Gastroesophageal sphincter (tissue), 3 donors: ENCODE results near the gene POTEJ.
"Not testable (repeated sequence)": the region's sequence is repeated elsewhere in the genome, so short reads cannot be mapped to it uniquely, and the experiment has no call there.

Source experiments
- CTCF ChIP-seq, 4 experiments: fragments of 200-600 bp in 2 of 4; fragments of 450-650 bp in 2 of 4; sonication (generic) in 1 of 4; IDR thresholded peaks; one replicate each; pipeline ENCODE4 v1.5.1; 2017 to 2019; ENCODE audit warnings: antibody characterized with exemption in 4 of 4, mild to moderate bottlenecking in 2 of 4, moderate library complexity in 2 of 4
- POLR2A ChIP-seq, 2 donors: fragments of 450-650 bp; IDR thresholded peaks; one replicate each; pipeline ENCODE4 v1.6.1; 2017; ENCODE audit warnings: antibody characterized with exemption in 2 of 2, mild to moderate bottlenecking in 2 of 2, moderate library complexity in 1 of 2
- POLR2AphosphoS5 ChIP-seq: sonication (generic); formaldehyde crosslinking; IDR thresholded peaks from one replicate; pipeline ENCODE4 v1.6.1; 2017; ENCODE audit warnings: antibody characterized with exemption

- not testable (repeated sequence) for TF ChIP-seq CTCF (IDR thresholded peaks at IDR 0.05); POLR2A (IDR thresholded peaks at IDR 0.05); POLR2AphosphoS5
Measured at GRCh38 chr2:130641688-130642087, 30.4 kb downstream of the POTEJ start.
